ENCODE measurements around the gene CENPP.
A peak's percentile ranks its signal among the peaks of the same experiment; 100 is the strongest.
"Not testable (repeated sequence)": the region's sequence is repeated elsewhere in the genome, so short reads cannot be mapped to it uniquely, and the experiment has no call there.

CENPP gene

GRCh38 chr9:92618633-92619225, 293.0 kb downstream of the CENPP start:
- no peak for DNase-seq

DNA sequence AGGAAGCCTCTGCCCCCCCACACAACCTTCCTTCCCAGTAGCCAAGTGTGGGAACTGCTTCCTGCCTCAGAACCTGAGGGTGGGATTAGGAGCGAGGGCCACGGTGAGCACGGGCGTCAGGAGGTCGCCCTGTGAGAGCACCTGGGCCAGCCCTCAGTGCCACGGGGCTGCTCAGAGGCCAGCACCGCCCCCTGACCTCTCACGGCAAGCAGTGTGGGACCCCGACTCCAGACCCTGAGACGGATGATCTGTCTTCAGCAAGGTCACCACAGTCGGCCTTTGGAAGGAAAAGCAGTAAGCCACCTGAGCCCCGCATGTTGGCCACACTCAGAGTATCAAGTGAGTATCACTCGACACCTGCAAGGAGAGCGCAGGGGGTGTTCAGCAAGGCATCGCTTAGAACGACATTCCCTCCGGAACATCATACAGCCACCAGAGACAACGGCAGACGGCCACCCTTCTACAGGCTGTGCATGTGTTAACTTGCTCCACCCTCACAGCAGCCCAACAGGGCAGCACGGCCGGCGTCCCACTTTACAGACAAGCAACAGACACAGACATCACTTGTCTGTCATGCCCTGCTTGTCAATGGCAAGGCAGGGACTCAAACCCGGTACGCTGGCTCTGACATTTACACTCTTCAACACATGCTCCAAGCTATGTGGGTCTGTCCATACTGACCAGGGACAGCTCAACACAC, 294.0 kb downstream of the CENPP start:
- no peak for DNase-seq

- DNase-seq, result no peak
These were observed 295.1 kb downstream of the CENPP start for GRCh38 chr9:92620845-92621244.

GRCh38 chr9:92623936-92624335, 298.2 kb downstream of the CENPP start:
- DNase-seq, result not testable (repeated sequence)

DNA sequence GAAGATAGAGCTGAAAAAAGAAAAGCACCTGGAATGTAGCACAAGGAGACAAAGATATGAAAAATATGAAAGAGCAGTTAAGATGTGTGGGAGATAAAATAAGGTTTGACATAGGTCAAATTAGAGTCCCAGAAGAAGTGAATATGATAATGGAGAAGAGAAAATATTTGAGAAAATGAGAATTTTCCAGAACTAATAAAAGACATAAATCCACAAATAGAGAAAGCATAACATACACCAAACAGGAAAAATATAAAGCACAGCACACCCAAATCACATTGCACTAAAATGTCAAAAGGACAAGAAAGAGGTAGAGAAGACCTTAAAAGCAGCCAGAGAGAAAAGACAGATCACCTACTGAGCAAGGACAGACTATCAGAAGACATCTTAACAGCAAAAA, 300.7 kb downstream of the CENPP start:
- DNase-seq, result no peak

GRCh38 chr9:92627651-92628050, 301.9 kb downstream of the CENPP start:
- DNase-seq, result no peak

- DNase-seq, result no peak
These were observed 305.9 kb downstream of the CENPP start for GRCh38 chr9:92631452-92632343.

GRCh38 chr9:92632641-92633040, 306.9 kb downstream of the CENPP start:
- no peak for DNase-seq

- no peak for DNase-seq
These were observed 308.0 kb downstream of the CENPP start for GRCh38 chr9:92633614-92634278.

DNA sequence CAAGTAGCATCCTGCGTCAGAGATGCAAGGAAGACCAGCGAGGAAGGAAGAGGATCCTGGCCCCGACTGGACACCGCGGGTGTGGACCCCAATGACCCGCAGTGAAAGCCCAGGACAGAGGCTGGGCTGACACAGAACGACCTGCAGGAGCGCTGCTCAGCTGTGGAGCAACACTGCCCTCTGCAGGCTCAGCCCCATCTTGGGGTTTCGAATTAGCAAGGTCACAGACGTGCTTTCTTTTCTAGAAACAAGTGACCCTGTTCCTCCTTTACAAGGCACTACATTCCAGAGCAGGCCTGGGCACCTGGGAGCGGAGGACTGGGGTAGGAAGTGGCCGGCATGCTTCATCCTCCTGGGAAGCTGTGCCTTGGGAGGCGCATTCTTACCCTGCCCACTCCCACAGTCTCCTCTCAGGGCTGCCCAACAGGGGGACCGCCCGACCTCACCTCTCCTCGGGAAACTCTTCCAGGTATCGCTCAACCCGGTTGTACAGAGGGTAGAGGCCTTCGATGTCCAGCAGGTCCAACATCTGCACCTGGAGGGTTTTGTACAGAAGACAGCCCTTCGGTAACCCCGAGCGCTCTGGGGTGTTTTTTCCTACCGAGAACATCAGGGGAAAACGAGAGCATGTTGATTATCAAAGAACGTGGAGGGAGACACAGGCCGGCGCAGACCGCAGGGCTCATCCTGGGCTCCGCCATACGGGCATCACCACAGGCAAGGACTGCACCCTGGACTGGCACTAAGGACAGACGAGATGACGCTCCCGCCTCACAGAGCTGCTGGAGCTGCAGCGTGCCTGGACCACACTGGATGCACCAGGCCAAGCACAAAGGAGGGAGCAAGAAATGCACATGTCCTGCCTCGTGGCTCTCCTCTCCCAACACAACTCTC, 309.2 kb downstream of the CENPP start:
- peak; percentile 68 to 80 (median 77) for DNase-seq

DNA sequence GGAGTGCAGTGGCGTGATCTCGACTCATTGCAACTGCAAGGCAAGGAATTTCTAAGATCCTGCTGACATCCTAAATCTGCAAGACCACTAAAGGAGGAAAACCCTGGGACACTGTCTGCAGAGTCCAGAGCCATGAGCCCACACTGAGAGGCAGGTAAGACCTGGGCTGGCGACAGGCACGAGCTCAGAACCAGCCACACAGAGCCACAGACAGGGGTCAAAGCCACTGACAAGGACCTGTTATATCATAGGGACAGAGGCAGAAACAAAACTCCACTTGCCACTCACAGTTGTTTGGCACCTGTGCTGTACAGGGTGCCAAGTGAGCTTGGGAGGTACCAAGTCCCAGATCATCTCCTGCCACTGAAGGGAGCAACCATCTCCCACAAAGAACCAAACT, 310.0 kb downstream of the CENPP start:
- no peak for DNase-seq

DNA sequence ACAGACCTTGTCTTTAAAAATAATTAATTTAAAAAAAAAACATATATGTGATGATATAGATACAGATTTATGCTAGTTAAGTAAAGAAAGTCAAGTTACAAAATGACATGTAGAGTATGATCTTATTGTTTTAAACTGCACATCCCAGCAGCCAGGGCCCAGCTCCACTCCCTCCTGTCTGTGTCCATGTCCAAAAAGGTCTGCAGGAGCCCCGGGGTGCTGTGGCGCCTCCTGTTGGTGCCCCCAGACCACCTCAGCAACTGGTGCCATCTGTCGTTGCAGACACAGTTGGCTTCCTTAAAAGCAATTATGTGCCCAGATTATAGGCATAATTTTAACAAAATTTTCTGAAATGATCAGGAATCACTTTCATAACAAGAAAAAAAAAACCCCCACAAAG, 310.9 kb downstream of the CENPP start:
- DNase-seq, result no peak

DNA sequence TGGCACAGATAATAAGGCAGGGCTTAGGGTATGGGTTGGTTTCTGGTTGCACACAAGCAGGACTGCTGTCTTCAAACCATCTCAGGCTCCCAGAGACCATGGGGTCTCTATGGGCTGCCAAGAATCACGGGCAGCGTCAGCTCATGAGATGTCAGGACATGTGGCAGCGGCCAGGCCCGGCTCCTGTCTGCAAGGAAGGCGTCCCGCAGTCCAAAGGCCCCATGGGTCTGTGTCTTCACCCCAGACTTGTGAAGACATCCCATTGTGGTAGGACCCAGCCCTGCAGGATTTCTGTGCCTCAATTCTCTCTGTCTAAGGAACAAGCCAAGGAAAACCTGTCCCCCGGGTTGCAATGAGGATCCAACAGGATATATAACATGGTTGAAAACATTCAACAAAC, 311.6 kb downstream of the CENPP start:
- DNase-seq, result no peak

DNA sequence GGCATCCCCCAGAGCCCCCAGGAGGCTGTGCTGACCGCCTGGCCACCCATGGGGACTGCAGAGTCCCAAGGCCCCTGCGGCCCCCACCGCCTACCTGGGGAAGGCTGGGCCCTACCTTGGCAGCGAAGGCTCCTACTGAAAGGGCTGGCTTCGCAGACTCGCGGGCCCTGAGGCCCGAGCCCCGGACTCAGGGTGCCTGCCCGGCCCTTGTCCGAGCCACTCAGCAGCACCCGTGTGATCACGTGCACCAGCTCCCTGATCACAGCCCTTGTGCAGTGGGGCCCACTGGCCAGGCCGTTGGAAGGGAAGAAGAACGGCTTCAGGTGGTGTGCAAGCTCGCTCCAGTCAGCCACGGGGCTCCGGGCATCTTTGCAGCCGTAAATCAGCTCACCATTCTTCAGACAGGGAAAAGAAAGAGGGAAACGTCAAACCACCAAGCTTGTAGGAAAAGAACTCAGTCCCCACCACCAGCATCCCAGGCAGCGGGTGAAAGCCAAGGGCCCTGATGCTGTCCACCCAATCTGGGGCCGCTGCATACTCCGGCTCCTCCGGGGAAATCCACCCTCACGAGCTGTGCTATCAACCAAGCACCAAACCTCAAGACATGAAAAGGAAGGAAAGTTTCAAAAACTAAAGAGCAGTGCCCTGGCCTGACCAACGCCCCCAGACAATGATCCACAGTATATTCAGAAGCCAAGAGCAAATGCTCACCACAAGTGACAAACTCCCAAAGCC, 312.3 kb downstream of the CENPP start:
- DNase-seq, result no peak

DNA sequence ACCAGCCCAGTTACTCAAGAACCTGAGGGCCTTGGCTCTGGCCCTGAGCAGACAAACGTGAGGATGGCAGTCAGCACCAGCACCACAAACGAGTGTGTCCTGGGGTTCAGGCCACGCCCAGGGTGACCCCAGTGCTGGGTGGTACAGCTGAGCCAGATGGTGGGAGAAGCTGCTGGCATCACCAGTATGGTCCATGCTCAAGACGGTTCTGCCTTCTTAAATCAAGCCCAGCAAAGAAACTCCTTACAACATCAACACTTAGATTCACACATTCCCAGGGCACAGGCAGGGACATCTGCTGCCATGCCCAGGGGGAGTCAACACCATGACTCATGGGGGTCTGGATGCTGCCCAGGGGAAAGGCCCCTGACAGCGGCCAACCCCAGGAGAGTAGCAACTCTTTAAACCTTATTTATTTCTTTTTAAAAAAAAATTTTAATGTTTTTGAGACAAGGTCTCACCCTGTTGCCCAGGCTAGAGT, 312.9 kb downstream of the CENPP start:
- DNase-seq, result no peak

DNA sequence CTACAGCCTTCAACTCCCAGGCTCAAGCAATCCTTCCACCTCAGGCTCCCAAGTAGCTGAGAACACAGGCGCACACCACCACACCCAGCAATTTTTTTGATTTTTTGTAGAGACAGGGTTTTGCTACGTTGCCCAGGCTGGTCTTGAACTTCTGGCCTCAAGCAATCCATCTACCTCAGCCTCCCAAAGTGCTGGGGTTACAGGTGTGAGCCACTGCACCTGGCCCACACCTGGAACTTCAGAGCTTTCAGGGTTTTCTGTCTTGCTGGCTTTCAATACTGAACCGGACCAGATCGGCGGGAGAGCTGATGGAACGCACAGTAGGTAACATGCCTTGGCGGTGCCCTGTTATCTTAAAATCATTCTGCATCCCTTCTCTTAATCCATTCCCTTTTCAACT, 313.4 kb downstream of the CENPP start:
- DNase-seq, result no peak

- no peak for DNase-seq
These were observed 314.1 kb downstream of the CENPP start for GRCh38 chr9:92639791-92640271.

- no peak for DNase-seq
These were observed 314.8 kb downstream of the CENPP start for GRCh38 chr9:92640398-92641091.

- no peak for DNase-seq
These were observed 315.5 kb downstream of the CENPP start for GRCh38 chr9:92641092-92641809.

DNA sequence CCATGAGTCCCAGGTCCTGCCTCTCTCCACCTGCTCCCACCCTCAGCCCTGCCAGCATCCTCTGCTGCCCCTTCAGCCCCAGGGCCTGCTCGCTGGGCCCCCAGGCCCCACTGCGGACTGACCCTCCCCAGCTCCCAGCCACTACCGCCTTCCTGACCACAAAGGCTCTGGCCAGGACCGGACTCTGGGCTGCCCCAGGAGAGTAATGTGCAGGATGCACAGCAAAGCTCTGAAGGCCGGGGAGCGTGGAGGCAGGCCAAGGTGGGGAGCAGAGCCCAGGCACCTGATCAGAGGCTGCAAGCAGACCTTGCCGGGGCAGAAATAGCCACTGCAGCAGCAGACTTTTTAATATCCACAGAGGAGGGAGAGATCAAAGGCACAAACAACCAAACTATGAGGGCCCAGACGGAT, 316.3 kb downstream of the CENPP start:
- DNase-seq, result no peak
